ENCODE measurements around the gene MLN.

DNA sequence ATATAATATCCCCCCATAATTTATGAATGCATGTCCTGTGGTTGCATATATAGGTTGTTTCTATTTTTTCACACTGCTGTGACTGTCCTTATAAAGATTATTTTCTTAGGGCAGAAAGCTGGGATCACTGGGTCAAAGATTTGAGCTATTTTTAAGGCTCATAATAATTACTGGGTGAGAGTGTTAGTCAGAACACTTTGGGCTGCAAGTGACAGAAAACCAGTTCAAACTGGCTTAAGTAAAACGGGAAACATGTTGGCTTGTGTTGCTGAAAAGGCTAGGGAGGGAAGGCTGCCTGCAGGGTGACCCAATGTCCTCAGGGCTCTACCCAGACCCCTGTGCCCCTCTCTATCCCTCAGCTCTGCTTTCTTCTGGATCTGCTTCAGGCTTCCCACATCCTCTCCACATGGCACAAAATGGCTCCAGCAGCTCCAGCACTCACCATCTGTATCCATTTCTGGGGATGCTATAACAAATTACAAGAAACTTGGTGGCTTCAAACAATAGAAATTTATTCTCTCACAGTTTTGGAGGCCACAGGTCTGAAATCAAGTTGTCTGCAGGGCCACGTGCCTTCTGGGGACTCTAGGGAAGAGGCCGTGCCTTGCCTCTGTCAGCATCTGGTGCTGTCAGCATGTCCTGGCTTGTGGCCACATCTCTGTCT is 33.1 kb upstream of the MLN start:
- TF ChIP-seq, protein P1, sequence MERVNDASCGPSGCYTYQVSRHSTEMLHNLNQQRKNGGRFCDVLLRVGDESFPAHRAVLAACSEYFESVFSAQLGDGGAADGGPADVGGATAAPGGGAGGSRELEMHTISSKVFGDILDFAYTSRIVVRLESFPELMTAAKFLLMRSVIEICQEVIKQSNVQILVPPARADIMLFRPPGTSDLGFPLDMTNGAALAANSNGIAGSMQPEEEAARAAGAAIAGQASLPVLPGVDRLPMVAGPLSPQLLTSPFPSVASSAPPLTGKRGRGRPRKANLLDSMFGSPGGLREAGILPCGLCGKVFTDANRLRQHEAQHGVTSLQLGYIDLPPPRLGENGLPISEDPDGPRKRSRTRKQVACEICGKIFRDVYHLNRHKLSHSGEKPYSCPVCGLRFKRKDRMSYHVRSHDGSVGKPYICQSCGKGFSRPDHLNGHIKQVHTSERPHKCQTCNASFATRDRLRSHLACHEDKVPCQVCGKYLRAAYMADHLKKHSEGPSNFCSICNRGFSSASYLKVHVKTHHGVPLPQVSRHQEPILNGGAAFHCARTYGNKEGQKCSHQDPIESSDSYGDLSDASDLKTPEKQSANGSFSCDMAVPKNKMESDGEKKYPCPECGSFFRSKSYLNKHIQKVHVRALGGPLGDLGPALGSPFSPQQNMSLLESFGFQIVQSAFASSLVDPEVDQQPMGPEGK (CRISPR knock-in tag; IDR thresholded peaks at IDR 0.05; ENCODE audit: borderline replicate concordance): no peak
- TF ChIP-seq TOX (CRISPR knock-in tag; IDR thresholded peaks at IDR 0.05; ENCODE audit: borderline replicate concordance) (no peak), ARNTL (CRISPR knock-in tag; IDR thresholded peaks at IDR 0.05; ENCODE audit: borderline replicate concordance, low read depth) (no peak), RARB (CRISPR knock-in tag; IDR thresholded peaks at IDR 0.05) (no peak), ZFP30 (CRISPR knock-in tag; IDR thresholded peaks at IDR 0.05) (no peak), ZFP3 (CRISPR knock-in tag; IDR thresholded peaks at IDR 0.05) (no peak), ZNF565 (CRISPR knock-in tag; conservative IDR thresholded peaks at IDR 0.05; ENCODE audit: low read depth) (no peak)
- TF ChIP-seq, protein P2, sequence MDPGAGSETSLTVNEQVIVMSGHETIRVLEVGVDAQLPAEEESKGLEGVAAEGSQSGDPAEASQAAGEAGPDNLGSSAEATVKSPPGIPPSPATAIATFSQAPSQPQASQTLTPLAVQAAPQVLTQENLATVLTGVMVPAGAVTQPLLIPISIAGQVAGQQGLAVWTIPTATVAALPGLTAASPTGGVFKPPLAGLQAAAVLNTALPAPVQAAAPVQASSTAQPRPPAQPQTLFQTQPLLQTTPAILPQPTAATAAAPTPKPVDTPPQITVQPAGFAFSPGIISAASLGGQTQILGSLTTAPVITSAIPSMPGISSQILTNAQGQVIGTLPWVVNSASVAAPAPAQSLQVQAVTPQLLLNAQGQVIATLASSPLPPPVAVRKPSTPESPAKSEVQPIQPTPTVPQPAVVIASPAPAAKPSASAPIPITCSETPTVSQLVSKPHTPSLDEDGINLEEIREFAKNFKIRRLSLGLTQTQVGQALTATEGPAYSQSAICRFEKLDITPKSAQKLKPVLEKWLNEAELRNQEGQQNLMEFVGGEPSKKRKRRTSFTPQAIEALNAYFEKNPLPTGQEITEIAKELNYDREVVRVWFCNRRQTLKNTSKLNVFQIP (CRISPR knock-in tag; IDR thresholded peaks at IDR 0.05; ENCODE audit: borderline replicate concordance, low read depth): no peak
- TF ChIP-seq, protein P3, sequence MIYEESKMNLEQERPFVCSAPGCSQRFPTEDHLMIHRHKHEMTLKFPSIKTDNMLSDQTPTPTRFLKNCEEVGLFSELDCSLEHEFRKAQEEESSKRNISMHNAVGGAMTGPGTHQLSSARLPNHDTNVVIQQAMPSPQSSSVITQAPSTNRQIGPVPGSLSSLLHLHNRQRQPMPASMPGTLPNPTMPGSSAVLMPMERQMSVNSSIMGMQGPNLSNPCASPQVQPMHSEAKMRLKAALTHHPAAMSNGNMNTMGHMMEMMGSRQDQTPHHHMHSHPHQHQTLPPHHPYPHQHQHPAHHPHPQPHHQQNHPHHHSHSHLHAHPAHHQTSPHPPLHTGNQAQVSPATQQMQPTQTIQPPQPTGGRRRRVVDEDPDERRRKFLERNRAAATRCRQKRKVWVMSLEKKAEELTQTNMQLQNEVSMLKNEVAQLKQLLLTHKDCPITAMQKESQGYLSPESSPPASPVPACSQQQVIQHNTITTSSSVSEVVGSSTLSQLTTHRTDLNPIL (CRISPR knock-in tag; IDR thresholded peaks at IDR 0.05; ENCODE audit: low read depth): no peak
